Measurements from ENCODE around the gene PLCL2.
A peak's percentile ranks its signal among the peaks of the same experiment; 100 is the strongest.

Gene PLCL2

GRCh38 chr3:16884748-16885592 is at the start of gene PLCL2:
Gene PLCL2 (plus strand): TSS chr3:16884955. CDS start chr3:16885040, 85 bp downstream.
- peak in 23 of 58 donors; percentile 15 to 75 (median 40) for DNase-seq

GRCh38 chr3:16836505-16837237 is 48.1 kb upstream of the PLCL2 start:
- DNase-seq = no peak

- DNase-seq = no peak
Observed at GRCh38 chr3:16837602-16838001, 47.2 kb upstream of the PLCL2 start.

GRCh38 chr3:16838561-16838960 is 46.2 kb upstream of the PLCL2 start:
- no peak for DNase-seq

GRCh38 chr3:16839271-16840100 is 45.3 kb upstream of the PLCL2 start:
- DNase-seq = no peak

GRCh38 chr3:16840101-16840424 is 44.7 kb upstream of the PLCL2 start:
- no peak for DNase-seq

- DNase-seq = no peak
Observed at GRCh38 chr3:16841041-16841753, 43.6 kb upstream of the PLCL2 start.

GRCh38 chr3:16841904-16842271 is 42.9 kb upstream of the PLCL2 start:
- DNase-seq = peak in 3 of 58 donors; percentile 5 to 26 (median 7)

- DNase-seq = peak in 3 of 58 donors; percentile 10 to 20 (median 18)
Observed at GRCh38 chr3:16842272-16843270, 42.2 kb upstream of the PLCL2 start.

- DNase-seq = no peak
Observed at GRCh38 chr3:16844222-16844621, 40.5 kb upstream of the PLCL2 start.

- DNase-seq = no peak
Observed at GRCh38 chr3:16844791-16845190, 40.0 kb upstream of the PLCL2 start.

- DNase-seq = no peak
Observed at GRCh38 chr3:16846373-16847080, 38.2 kb upstream of the PLCL2 start.

GRCh38 chr3:16848007-16848406 is 36.7 kb upstream of the PLCL2 start:
- DNase-seq = no peak

GRCh38 chr3:16849229-16849628 is 35.5 kb upstream of the PLCL2 start:
- peak in 30 of 58 donors; percentile 7 to 58 (median 36) for DNase-seq

GRCh38 chr3:16849795-16850194 is 35.0 kb upstream of the PLCL2 start:
- DNase-seq = no peak

GRCh38 chr3:16855497-16855896 is 29.3 kb upstream of the PLCL2 start:
- DNase-seq = no peak

- DNase-seq = no peak
Observed at GRCh38 chr3:16860234-16860633, 24.5 kb upstream of the PLCL2 start.

GRCh38 chr3:16861432-16861831 is 23.3 kb upstream of the PLCL2 start:
- DNase-seq = no peak

All from anterior cingulate cortex (tissue), 58 donors.